ENCODE measurements around the gene GLMN.

The GLMN gene

GRCh38 chr1:92298573-92299476 is at the start of gene GLMN, which contains the start of gene RPAP2:
Gene GLMN, minus strand, starts transcription at chr1:92298987. Its CDS starts 988 bp downstream, at chr1:92297999.
Gene RPAP2, plus strand, starts transcription at chr1:92299059. Its CDS starts 15 bp downstream, at chr1:92299074.
- DNase-seq (ENCODE audit: extremely low read depth in 1 of 2, low read depth in 1 of 2): peak in 1 of 2 donors; percentile 61

GRCh38 chr1:92346866-92347640 is 48.3 kb upstream of the GLMN start:
- no peak for DNase-seq (ENCODE audit: extremely low read depth in 1 of 2, low read depth in 1 of 2)

- no peak for DNase-seq (ENCODE audit: extremely low read depth in 1 of 2, low read depth in 1 of 2)
Observed at GRCh38 chr1:92343061-92343460, 44.3 kb upstream of the GLMN start.

GRCh38 chr1:92342401-92342800 is 43.6 kb upstream of the GLMN start:
- DNase-seq (ENCODE audit: extremely low read depth in 1 of 2, low read depth in 1 of 2): no peak

- DNase-seq (ENCODE audit: extremely low read depth in 1 of 2, low read depth in 1 of 2): no peak
Observed at GRCh38 chr1:92340154-92340553, 41.4 kb upstream of the GLMN start.

GRCh38 chr1:92333668-92334067 is 34.9 kb upstream of the GLMN start:
- DNase-seq (ENCODE audit: extremely low read depth in 1 of 2, low read depth in 1 of 2): no peak

GRCh38 chr1:92329347-92330129 is 30.8 kb upstream of the GLMN start:
- DNase-seq (ENCODE audit: extremely low read depth in 1 of 2, low read depth in 1 of 2): no peak

GRCh38 chr1:92327794-92328193 is 29.0 kb upstream of the GLMN start:
- DNase-seq (ENCODE audit: extremely low read depth in 1 of 2, low read depth in 1 of 2): no peak

GRCh38 chr1:92326681-92327080 is 27.9 kb upstream of the GLMN start:
- DNase-seq (ENCODE audit: extremely low read depth in 1 of 2, low read depth in 1 of 2): no peak

GRCh38 chr1:92324784-92325183 is 26.0 kb upstream of the GLMN start:
- no peak for DNase-seq (ENCODE audit: extremely low read depth in 1 of 2, low read depth in 1 of 2)

- no peak for DNase-seq (ENCODE audit: extremely low read depth in 1 of 2, low read depth in 1 of 2)
Observed at GRCh38 chr1:92323473-92324453, 25.0 kb upstream of the GLMN start.

GRCh38 chr1:92317836-92318493 is 19.2 kb upstream of the GLMN start:
- DNase-seq (ENCODE audit: extremely low read depth in 1 of 2, low read depth in 1 of 2): no peak

- no peak for DNase-seq (ENCODE audit: extremely low read depth in 1 of 2, low read depth in 1 of 2)
Observed at GRCh38 chr1:92315766-92316599, 17.2 kb upstream of the GLMN start.

- DNase-seq (ENCODE audit: extremely low read depth in 1 of 2, low read depth in 1 of 2): no peak
Observed at GRCh38 chr1:92314024-92314423, 15.2 kb upstream of the GLMN start.

- no peak for DNase-seq (ENCODE audit: extremely low read depth in 1 of 2, low read depth in 1 of 2)
Observed at GRCh38 chr1:92310185-92310597, 11.4 kb upstream of the GLMN start.

GRCh38 chr1:92307980-92308379 is 9.2 kb upstream of the GLMN start:
- DNase-seq (ENCODE audit: extremely low read depth in 1 of 2, low read depth in 1 of 2): no peak

- no peak for DNase-seq (ENCODE audit: extremely low read depth in 1 of 2, low read depth in 1 of 2)
Observed at GRCh38 chr1:92306020-92306419, 7.2 kb upstream of the GLMN start.

- no peak for DNase-seq (ENCODE audit: extremely low read depth in 1 of 2, low read depth in 1 of 2)
Observed at GRCh38 chr1:92301021-92301420, 2.2 kb upstream of the GLMN start.

Data from activated CD8-positive, alpha-beta memory T cell treated with anti-CD3 and anti-CD28 coated beads for 1 hour (primary cell).